K562 (cell line): Measurements from ENCODE around the gene TXNDC8. TPM values are rescaled to one million over a fixed set of nuclear protein-coding genes. Genes with fewer than 3 reads are reported as not detected.
A peak's percentile ranks its signal among the peaks of the same experiment; 100 is the strongest.

ENCODE experiments used
- ATAC-seq: fragments of 200-7000 bp; cut with Tn5 transposase; 3 replicates; pipeline ENCODE4 v1.9.1; 2020; ENCODE audit warnings: moderate library complexity
- BruUV-seq: library from RNA; stranded (reverse); fragments of 400-500 nt; replicated peaks from 2 replicates; lab custom pipeline; 2021; lab: Mats Ljungman, UMichigan
- CTCF ChIA-PET: fragments of 300-600 bp; formaldehyde crosslinking; extraction: SDS; loops from one replicate; lab custom pipeline; 2021; ENCODE audit warnings: low intra/inter-chr PET ratio; lab: Yijun Ruan, JAX
- POLR2A ChIA-PET: fragments of 300-600, 350-650 bp; sonication (Branson Sonifier 250); formaldehyde crosslinking; extraction: SDS; loops from one replicate; lab custom pipeline; 2021; ENCODE audit warnings: antibody characterized with exemption, inconsistent platforms; lab: Yijun Ruan, JAX
- DNase-seq, 4 experiments: peaks; one replicate each; pipeline versions ENCODE4 v3.0.0 to v3.0.0-alpha.2; 2011 to 2018; ENCODE audit warnings: low spot score in 3 of 4, mixed read lengths in 3 of 4; ENCODE audit errors: extremely low read depth in 1 of 4
- FAIRE-seq: peaks from 2 replicates; lab custom pipeline; 2011; peaks lifted over from hg19 to GRCh38; lab: Jason Lieb, UNC
- H2AFZ ChIP-seq: 2 replicates; pipeline ENCODE4 v1.6.0; 2011; ENCODE audit warnings: low read depth, low read length, control low read depth, inconsistent platforms
- H3K27ac ChIP-seq: fragments of 200-600 bp; 3 replicates; pipeline ENCODE4 v1.8.0; 2011; ENCODE audit warnings: low read depth, mild to moderate bottlenecking, control low read depth, inconsistent platforms, low read length, moderate library complexity, mixed read lengths; ENCODE audit errors: extremely low read depth
- H3K27me3 ChIP-seq, 2 experiments: fragments of 300-600 bp in 1 of 2; 2 replicates in 1 of 2; 3 replicates in 1 of 2; pipeline versions ENCODE4 v1.6.0 to v1.8.0; 2011; ENCODE audit warnings: inconsistent platforms in 2 of 2, low read length in 2 of 2, mild to moderate bottlenecking in 1 of 2, mixed read lengths in 1 of 2, moderate library complexity in 1 of 2; ENCODE audit not compliant: control insufficient read depth in 2 of 2, insufficient read depth in 2 of 2
- H3K36me3 ChIP-seq: fragments of 300-600 bp; 3 replicates; pipeline ENCODE4 v1.8.0; 2011; ENCODE audit warnings: mild to moderate bottlenecking, low read length, inconsistent platforms; ENCODE audit not compliant: control insufficient read depth, insufficient read depth
- H3K4me1 ChIP-seq, 2 experiments: fragments of 200-600 bp in 1 of 2; replicated peaks in 1 of 2; 2 replicates in 1 of 2; 3 replicates in 1 of 2; pipeline versions ENCODE4 v1.5.1 to v1.8.0; 2011; ENCODE audit warnings: inconsistent platforms in 2 of 2, low read length in 2 of 2, mild to moderate bottlenecking in 1 of 2, mixed read lengths in 1 of 2, moderate library complexity in 1 of 2; ENCODE audit not compliant: control insufficient read depth in 2 of 2, insufficient read depth in 2 of 2
- H3K4me2 ChIP-seq: 2 replicates; pipeline ENCODE4 v1.6.1; 2011; ENCODE audit warnings: low read length, control low read depth, inconsistent platforms, mixed read lengths; ENCODE audit not compliant: insufficient read depth
- H3K4me3 ChIP-seq: fragments of 200-600 bp; sonication (generic), shearing (Covaris generic); 2 replicates; pipeline ENCODE4 v1.5.1; 2016; ENCODE audit warnings: control low read depth, inconsistent platforms
- H3K79me2 ChIP-seq: fragments of 200-600 bp; 3 replicates; pipeline ENCODE4 v1.8.0; 2011; ENCODE audit warnings: low read length, inconsistent platforms; ENCODE audit not compliant: control insufficient read depth, insufficient read depth
- H3K9ac ChIP-seq, 2 experiments: 2 replicates each; pipeline versions ENCODE4 v1.6.0 to v1.6.1; 2011; ENCODE audit warnings: low read depth in 2 of 2, low read length in 2 of 2, control low read depth in 1 of 2, inconsistent platforms in 1 of 2, mild to moderate bottlenecking in 1 of 2, mixed read lengths in 1 of 2; ENCODE audit not compliant: insufficient read depth in 1 of 2
- H3K9me1 ChIP-seq: one replicate; pipeline ENCODE4 v1.6.0; 2011; ENCODE audit warnings: inconsistent platforms, mild to moderate bottlenecking, low read length, moderate library complexity; ENCODE audit not compliant: control insufficient read depth, insufficient read depth
- H3K9me3 ChIP-seq: replicated peaks from 2 replicates; pipeline ENCODE4 v1.5.1; 2011; ENCODE audit warnings: low read depth, low read length, inconsistent platforms; ENCODE audit not compliant: control insufficient read depth, insufficient read depth
- H4K20me1 ChIP-seq: replicated peaks from 2 replicates; pipeline ENCODE4 v1.6.1; 2011; ENCODE audit warnings: low read length, inconsistent platforms, mixed read lengths; ENCODE audit not compliant: control insufficient read depth, insufficient read depth
- MCM3 ChIP-seq: fragments of 450-650 bp; IDR thresholded peaks from 2 replicates; pipeline ENCODE4 v1.6.1; 2016
- NR0B1 ChIP-seq: fragments of 450-650 bp; IDR thresholded peaks from one replicate; pipeline ENCODE4 v1.6.1; 2018; ENCODE audit warnings: mild to moderate bottlenecking, moderate library complexity; ENCODE audit not compliant: partially characterized antibody
- RBM15 ChIP-seq: fragments of 200-400 bp; formaldehyde crosslinking; IDR thresholded peaks from 2 replicates; pipeline ENCODE4 v1.6.1; 2018; ENCODE audit warnings: mild to moderate bottlenecking, low read length, moderate library complexity; ENCODE audit not compliant: insufficient read depth
- WGBS: fragments of 100-300 bp; shearing (Covaris generic); methylation state at CpG from one replicate; pipeline ENCODE4 v1.1.6; 2016; ENCODE audit warnings: low coverage, mixed read lengths; ENCODE audit not compliant: insufficient coverage; ENCODE audit errors: missing lambda C conversion rate; 5-methylcytosine and 5-hydroxymethylcytosine counted together
- in situ Hi-C: fragments of 300-500 bp; cut with MboI; formaldehyde crosslinking; loops from 4 replicates; pipeline ENCODE4 v1.15.0; 2018; ENCODE audit warnings: inconsistent platforms, mixed read lengths
- intact Hi-C: fragments of 100-400 bp; cut with micrococcal nuclease; formaldehyde crosslinking; loops from 2 replicates; pipeline ENCODE4 v1.14.2; 2022
- polyA plus RNA-seq, 8 experiments: library from polyadenylated mRNA; depleted of rRNA in 4 of 8; stranded (reverse) in 5 of 8; unstranded in 3 of 8; fragments of >200 nt; fragmentation: Nextera tagmentation in 2 of 8; fragmentation: Illumina TruSeq in 1 of 8; extraction: Ambion mirVana in 2 of 8; extraction: Trizol in 1 of 8; gene quantifications; 2 replicates each; pipeline versions ENCODE4 v1.2.1 to v1.2.3, GENCODE V29; 2011 to 2014; ENCODE audit warnings: inconsistent platforms in 1 of 8, missing spikeins in 1 of 8
- total RNA-seq, 7 experiments: library from RNA; depleted of rRNA in 6 of 7; stranded (reverse); fragments of >200 nt in 6 of 7; fragmentation: Illumina TruSeq in 2 of 7; extraction: Trizol in 2 of 7; gene quantifications; 2 replicates each; pipeline versions ENCODE4 v1.2.1 to v1.2.3, GENCODE V29; 2011 to 2021; ENCODE audit warnings: low replicate concordance in 1 of 7
- TF ChIP-seq, protein P1 (sequence below), 2 experiments: fragments of 450-650 bp in 1 of 2; sonication (generic) in 1 of 2; formaldehyde crosslinking in 1 of 2; IDR thresholded peaks; 2 replicates each; pipeline versions ENCODE4 v1.7.1 to v1.9.0; 2016 to 2022; ENCODE audit warnings: inconsistent platforms in 1 of 2, mild to moderate bottlenecking in 1 of 2, missing genetic modification reagents in 1 of 2

Gene TXNDC8
- total and polyA plus RNA-seq, 9 of the 15 experiments (the other 6 are each of a cell fraction or from before 2014, with no cell fraction given): not detected

- Histone ChIP-seq H2AFZ (no peak overlapping the region), H3K4me3 (no peak overlapping the region), H3K79me2 (no peaks in the 10 kb centered on the region)
- BruUV-seq: no TSS peak
- ChIA-PET POLR2A (no interaction called here), CTCF (no interaction called here)
- TF ChIP-seq RBM15 (no peak), NR0B1 (no peak), MCM3 (no peak)
- TF ChIP-seq, protein P1, sequence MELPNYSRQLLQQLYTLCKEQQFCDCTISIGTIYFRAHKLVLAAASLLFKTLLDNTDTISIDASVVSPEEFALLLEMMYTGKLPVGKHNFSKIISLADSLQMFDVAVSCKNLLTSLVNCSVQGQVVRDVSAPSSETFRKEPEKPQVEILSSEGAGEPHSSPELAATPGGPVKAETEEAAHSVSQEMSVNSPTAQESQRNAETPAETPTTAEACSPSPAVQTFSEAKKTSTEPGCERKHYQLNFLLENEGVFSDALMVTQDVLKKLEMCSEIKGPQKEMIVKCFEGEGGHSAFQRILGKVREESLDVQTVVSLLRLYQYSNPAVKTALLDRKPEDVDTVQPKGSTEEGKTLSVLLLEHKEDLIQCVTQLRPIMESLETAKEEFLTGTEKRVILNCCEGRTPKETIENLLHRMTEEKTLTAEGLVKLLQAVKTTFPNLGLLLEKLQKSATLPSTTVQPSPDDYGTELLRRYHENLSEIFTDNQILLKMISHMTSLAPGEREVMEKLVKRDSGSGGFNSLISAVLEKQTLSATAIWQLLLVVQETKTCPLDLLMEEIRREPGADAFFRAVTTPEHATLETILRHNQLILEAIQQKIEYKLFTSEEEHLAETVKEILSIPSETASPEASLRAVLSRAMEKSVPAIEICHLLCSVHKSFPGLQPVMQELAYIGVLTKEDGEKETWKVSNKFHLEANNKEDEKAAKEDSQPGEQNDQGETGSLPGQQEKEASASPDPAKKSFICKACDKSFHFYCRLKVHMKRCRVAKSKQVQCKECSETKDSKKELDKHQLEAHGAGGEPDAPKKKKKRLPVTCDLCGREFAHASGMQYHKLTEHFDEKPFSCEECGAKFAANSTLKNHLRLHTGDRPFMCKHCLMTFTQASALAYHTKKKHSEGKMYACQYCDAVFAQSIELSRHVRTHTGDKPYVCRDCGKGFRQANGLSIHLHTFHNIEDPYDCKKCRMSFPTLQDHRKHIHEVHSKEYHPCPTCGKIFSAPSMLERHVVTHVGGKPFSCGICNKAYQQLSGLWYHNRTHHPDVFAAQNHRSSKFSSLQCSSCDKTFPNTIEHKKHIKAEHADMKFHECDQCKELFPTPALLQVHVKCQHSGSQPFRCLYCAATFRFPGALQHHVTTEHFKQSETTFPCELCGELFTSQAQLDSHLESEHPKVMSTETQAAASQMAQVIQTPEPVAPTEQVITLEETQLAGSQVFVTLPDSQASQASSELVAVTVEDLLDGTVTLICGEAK (IDR thresholded peaks at IDR 0.05): peak; percentile 86
- TF ChIP-seq, protein P1 (CRISPR knock-in tag; IDR thresholded peaks at IDR 0.05): peak; percentile 52; the same call in 1 of the 2 replicates
- TF ChIP-seq, all 486 proteins: peak for 1
- Histone ChIP-seq H3K9ac (no peak overlapping the region), H3K27ac (no peak overlapping the region), H3K9me3 (no peaks in the 10 kb centered on the region), H3K36me3 (no peaks in the 10 kb centered on the region), H3K27me3 (no peaks in the 10 kb centered on the region), H3K4me1 (peaks cover 0 to 5% of the 10 kb centered on the region in 2 experiments; a peak in 3 of 5 replicates), H4K20me1 (no peaks in the 10 kb centered on the region), H3K9me1 (no peaks in the 10 kb centered on the region), H3K4me2 (no peak overlapping the region)
- in situ Hi-C loops (no loop called here), intact Hi-C loops (loop anchor here (10.0 kb wide), 1 partner anchor 958 kb away; no protein-coding TSS in a partner anchor)
- no peak for DNase-seq
- ATAC-seq: no peak
- 0% methylated on average over 3 of the region's 3 CpGs for WGBS
- FAIRE-seq: no peak
These were observed 8.7 kb upstream of the TXNDC8 start for GRCh38 chr9:110346325-110346724.
